ENCODE measurements around the gene DISP3. TPM values are rescaled to one million over a fixed set of nuclear protein-coding genes. Genes with fewer than 3 reads are reported as not detected.
A peak's percentile ranks its signal among the peaks of the same experiment; 100 is the strongest.

The DISP3 gene
- total RNA-seq, 1 donor from 2014 or later: 0.12 TPM

- ATAC-seq: no peak
- H3K4me1 ChIP-seq: no peaks in the 10 kb centered on the region
- intact Hi-C loops (cut with DNase I): no loop called here
- no peak overlapping the region for H3K27ac ChIP-seq
- no peaks in the 10 kb centered on the region for H3K36me3 ChIP-seq
- H3K4me3 ChIP-seq: no peak overlapping the region
- no peak for TF ChIP-seq CTCF (IDR thresholded peaks at IDR 0.05)
- no peak for DNase-seq
- peaks cover 23% of the 10 kb centered on the region for H3K27me3 ChIP-seq (ENCODE audit: low read depth)
- H3K9me3 ChIP-seq: peaks cover 23% of the 10 kb centered on the region
These were observed 21.9 kb downstream of the DISP3 start for GRCh38 chr1:11500881-11501280.

- H3K4me3 ChIP-seq: peak overlapping the region; percentile 21
These were observed 22.5 kb downstream of the DISP3 start for GRCh38 chr1:11501491-11501897.

GRCh38 chr1:11501906-11502485 is 23.0 kb downstream of the DISP3 start:
- H3K4me3 ChIP-seq: peak overlapping the region; percentile 17
- TF ChIP-seq CTCF (IDR thresholded peaks at IDR 0.05): no peak

More at GRCh38 chr1:11501491-11501897, 22.5 kb downstream of the DISP3 start:
- no peaks in the 10 kb centered on the region for H3K36me3 ChIP-seq
- H3K27me3 ChIP-seq (ENCODE audit: low read depth): peaks cover 23% of the 10 kb centered on the region
- peak in 1 of 2 donors; percentile 27 for ATAC-seq
- no peak for TF ChIP-seq CTCF (IDR thresholded peaks at IDR 0.05)
- H3K9me3 ChIP-seq: peaks cover 30% of the 10 kb centered on the region
- intact Hi-C loops (cut with DNase I): no loop called here
- H3K4me1 ChIP-seq: no peaks in the 10 kb centered on the region
- no peak for DNase-seq
- H3K27ac ChIP-seq: no peak overlapping the region

GRCh38 chr1:11502516-11502915 is 23.6 kb downstream of the DISP3 start:
- Histone ChIP-seq H3K4me1 (no peaks in the 10 kb centered on the region), H3K36me3 (no peaks in the 10 kb centered on the region), H3K9me3 (peaks cover 38% of the 10 kb centered on the region), H3K27ac (no peak overlapping the region), H3K4me3 (no peak overlapping the region), H3K27me3 (ENCODE audit: low read depth) (peaks cover 23% of the 10 kb centered on the region)
- ATAC-seq: no peak
- intact Hi-C loops (cut with DNase I): no loop called here
- TF ChIP-seq CTCF (IDR thresholded peaks at IDR 0.05): no peak
- DNase-seq: no peak

More at GRCh38 chr1:11501906-11502485, 23.0 kb downstream of the DISP3 start:
- H3K9me3 ChIP-seq: peaks cover 35% of the 10 kb centered on the region
- no peak for ATAC-seq
- no peaks in the 10 kb centered on the region for H3K4me1 ChIP-seq
- no peak overlapping the region for H3K27ac ChIP-seq
- no peak for DNase-seq
- intact Hi-C loops (cut with DNase I): no loop called here
- H3K36me3 ChIP-seq: no peaks in the 10 kb centered on the region
- peaks cover 23% of the 10 kb centered on the region for H3K27me3 ChIP-seq (ENCODE audit: low read depth)

- H3K27me3 ChIP-seq (ENCODE audit: low read depth): peaks cover 23% of the 10 kb centered on the region
- H3K4me3 ChIP-seq: no peak overlapping the region
- ATAC-seq (no peak), DNase-seq (no peak)
- TF ChIP-seq CTCF (IDR thresholded peaks at IDR 0.05): no peak
- no peaks in the 10 kb centered on the region for H3K4me1 ChIP-seq
- intact Hi-C loops (cut with DNase I): no loop called here
- H3K36me3 ChIP-seq: no peaks in the 10 kb centered on the region
- no peak overlapping the region for H3K27ac ChIP-seq
- H3K9me3 ChIP-seq: peaks cover 39% of the 10 kb centered on the region
These were observed 25.6 kb downstream of the DISP3 start for GRCh38 chr1:11504599-11504998.
